22Rv1 (cell line): ENCODE measurements around the gene RASD1.

Experiments used
- ZFX ChIP-seq: fragments of 450-650 bp; IDR thresholded peaks from 2 replicates; pipeline ENCODE4 v1.6.1; 2017; ENCODE audit warnings: antibody characterized with exemption, borderline replicate concordance
- TF ChIP-seq, protein P1 (sequence below): fragments of 450-650 bp; IDR thresholded peaks from 2 replicates; pipeline ENCODE4 v1.5.1; 2017; ENCODE audit warnings: mild to moderate bottlenecking

DNA sequence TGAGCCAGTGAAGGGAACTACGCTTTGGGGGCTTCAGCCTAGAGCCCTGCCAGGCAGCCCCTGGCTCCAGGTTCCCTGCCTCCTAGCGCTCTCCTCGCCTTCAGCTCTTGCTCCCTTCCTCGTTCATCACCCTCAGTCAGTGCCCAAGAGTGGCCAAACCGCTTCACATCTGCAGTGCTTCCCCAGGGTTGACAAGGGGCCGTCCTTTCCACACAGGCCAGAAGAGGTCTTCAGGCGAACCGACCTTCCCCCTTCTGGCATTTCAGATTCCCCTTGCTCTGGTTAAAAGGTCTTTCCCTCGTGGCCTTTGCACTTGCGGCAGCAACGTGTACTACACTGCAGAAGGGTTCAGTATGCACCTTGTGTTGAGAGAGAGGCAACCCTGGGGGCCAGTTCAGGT is 4.1 kb downstream of the RASD1 start:
- TF ChIP-seq, protein P1, sequence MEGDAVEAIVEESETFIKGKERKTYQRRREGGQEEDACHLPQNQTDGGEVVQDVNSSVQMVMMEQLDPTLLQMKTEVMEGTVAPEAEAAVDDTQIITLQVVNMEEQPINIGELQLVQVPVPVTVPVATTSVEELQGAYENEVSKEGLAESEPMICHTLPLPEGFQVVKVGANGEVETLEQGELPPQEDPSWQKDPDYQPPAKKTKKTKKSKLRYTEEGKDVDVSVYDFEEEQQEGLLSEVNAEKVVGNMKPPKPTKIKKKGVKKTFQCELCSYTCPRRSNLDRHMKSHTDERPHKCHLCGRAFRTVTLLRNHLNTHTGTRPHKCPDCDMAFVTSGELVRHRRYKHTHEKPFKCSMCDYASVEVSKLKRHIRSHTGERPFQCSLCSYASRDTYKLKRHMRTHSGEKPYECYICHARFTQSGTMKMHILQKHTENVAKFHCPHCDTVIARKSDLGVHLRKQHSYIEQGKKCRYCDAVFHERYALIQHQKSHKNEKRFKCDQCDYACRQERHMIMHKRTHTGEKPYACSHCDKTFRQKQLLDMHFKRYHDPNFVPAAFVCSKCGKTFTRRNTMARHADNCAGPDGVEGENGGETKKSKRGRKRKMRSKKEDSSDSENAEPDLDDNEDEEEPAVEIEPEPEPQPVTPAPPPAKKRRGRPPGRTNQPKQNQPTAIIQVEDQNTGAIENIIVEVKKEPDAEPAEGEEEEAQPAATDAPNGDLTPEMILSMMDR: no peak
- no peak for TF ChIP-seq ZFX
